ENCODE data around the gene UBE2A.

GRCh38 chrX:119625843-119626242, 51.5 kb downstream of the UBE2A start:
- TF ChIP-seq IRF1 (CRISPR knock-in tag; IDR thresholded peaks at IDR 0.05) (no peak), CTCF (IDR thresholded peaks at IDR 0.05) (no peak), MAX (CRISPR knock-in tag; IDR thresholded peaks at IDR 0.05) (no peak), IRF2 (CRISPR knock-in tag; IDR thresholded peaks at IDR 0.05; ENCODE audit: borderline replicate concordance, low read depth) (no peak), CREM (CRISPR knock-in tag; IDR thresholded peaks at IDR 0.05) (no peak), ELF4 (CRISPR knock-in tag; IDR thresholded peaks at IDR 0.05; ENCODE audit: low read depth) (no peak), MYBL2 (CRISPR knock-in tag; IDR thresholded peaks at IDR 0.05) (no peak), E2F1 (CRISPR knock-in tag; IDR thresholded peaks at IDR 0.05) (no peak), ATF2 (CRISPR knock-in tag; IDR thresholded peaks at IDR 0.05; ENCODE audit: borderline replicate concordance, low read depth) (no peak), ZNF263 (CRISPR knock-in tag; IDR thresholded peaks at IDR 0.05; ENCODE audit: low read depth) (no peak)
